Ovary (tissue), 9 donors: ENCODE data around the gene CACUL1. TPM values are rescaled to one million over a fixed set of nuclear protein-coding genes. Genes with fewer than 3 reads are reported as not detected.

Experiments
- DNase-seq, 5 donors: peaks; one replicate each; pipeline ENCODE4 v3.0.0-alpha.2; 2019 to 2020
- H3K27ac ChIP-seq, 2 donors: fragments of 200-600 bp; one replicate each; pipeline versions ENCODE4 v1.5.1 to v1.8.0; 2019 to 2022
- H3K27me3 ChIP-seq: fragments of 200-600 bp; one replicate; pipeline ENCODE4 v1.8.0; 2022
- H3K36me3 ChIP-seq: fragments of 200-600 bp; sonication (generic); one replicate; pipeline ENCODE4 v1.5.1; 2019
- H3K4me1 ChIP-seq: one replicate; pipeline ENCODE4 v1.8.1; 2013; ENCODE audit warnings: mild to moderate bottlenecking, moderate library complexity; ENCODE audit not compliant: insufficient read depth
- H3K4me3 ChIP-seq: fragments of 200-600 bp; sonication (generic); one replicate; pipeline ENCODE4 v1.5.1; 2017
- H3K9me3 ChIP-seq, 2 donors: fragments of 200-600 bp in 1 of 2; sonication (generic) in 1 of 2; one replicate each; pipeline versions ENCODE4 v1.5.1 to v1.8.1; 2013 to 2019; ENCODE audit warnings: mild to moderate bottlenecking in 1 of 2, moderate library complexity in 1 of 2
- CTCF ChIP-seq, 3 donors: fragments of 450-650 bp in 2 of 3; fragments of 200-600 bp in 1 of 3; IDR thresholded peaks; one replicate each; pipeline versions ENCODE4 v1.5.1 to v1.8.0; 2016 to 2022; ENCODE audit warnings: antibody characterized with exemption in 3 of 3, mild to moderate bottlenecking in 1 of 3
- EP300 ChIP-seq: sonication (generic); formaldehyde crosslinking; IDR thresholded peaks from one replicate; pipeline ENCODE4 v1.6.1; 2017; ENCODE audit warnings: antibody characterized with exemption
- POLR2A ChIP-seq: fragments of 450-650 bp; IDR thresholded peaks from one replicate; pipeline ENCODE4 v1.6.1; 2017; ENCODE audit warnings: antibody characterized with exemption, mild to moderate bottlenecking, moderate library complexity
- whole genome bisulfite sequencing, 3 donors: extraction: QIAGEN DNeasy Blood & Tissue Kit in 1 of 3; methylation state at CpG; one replicate each; pipeline versions ENCODE4 v1.1.5 to v1.1.7; 2013 to 2017; 5-methylcytosine and 5-hydroxymethylcytosine counted together
- intact Hi-C, 4 donors: fragments of 100-400 bp; cut with DNase I; formaldehyde crosslinking; loops; one replicate each; pipeline versions ENCODE4 v1.11.0 to v1.15.1; 2022 to 2023
- polyA plus RNA-seq, 2 donors: library from polyadenylated mRNA; stranded (reverse); fragments of 200-250 nt in 1 of 2; fragments of 350-450 nt in 1 of 2; fragmentation: Illumina TruSeq in 1 of 2; extraction: RNeasy Lipid Tissue Mini Kit (QIAGEN cat#74804) in 1 of 2; gene quantifications; one replicate each; pipeline ENCODE4 v1.2.3, GENCODE V29; 2013 to 2014
- total RNA-seq, 7 donors: library from RNA; depleted of rRNA in 2 of 7; stranded (reverse); fragments of >200 nt in 2 of 7; fragmentation: NEBNext Ultra II Directional in 3 of 7; extraction: Animal tissue kit (Norgen Biotek cat#: 25700) in 3 of 7; gene quantifications; one replicate each; pipeline versions ENCODE4 v1.1.0 to v1.2.4, GENCODE V29; 2016 to 2023
- donor health status: DM: no; HTN: no; CAD: no; lungs with moderate emphysema.
- donor health status: DM: no; HTN: no; CAD: no.
- donor health status: Bipolar disorder and iron deficiency.
- donor health status: DM: yes; HTN: yes; CAD: no.
- donor health status: DM: no; HTN: no; CAD: no.
- donor health status: DM: yes; HTN: yes; CAD: no.

Gene CACUL1
- total and polyA plus RNA-seq, 9 donors: 7.0 to 29.7 (median 25.9) TPM

GRCh38 chr10:118668228-118668952 is 86.4 kb downstream of the CACUL1 start:
- TF ChIP-seq POLR2A: no peak
- no peak for TF ChIP-seq CTCF (IDR thresholded peaks at IDR 0.05)
- no peak for TF ChIP-seq EP300
- H3K27ac ChIP-seq: no peak overlapping the region
- intact Hi-C loops: no loop called here
- peaks cover 19% of the 10 kb centered on the region for H3K4me1 ChIP-seq
- no peaks in the 10 kb centered on the region for H3K27me3 ChIP-seq
- H3K9me3 ChIP-seq: no peaks in the 10 kb centered on the region
- no peaks in the 10 kb centered on the region for H3K36me3 ChIP-seq
- WGBS, 3 donors: 35 to 36% (median 36%) methylated on average over 9 of the region's 9 CpGs
- H3K4me3 ChIP-seq: no peak overlapping the region
- DNase-seq: no peak

GRCh38 chr10:118667732-118668131 is 87.0 kb downstream of the CACUL1 start:
- 23 to 46% (median 32%) methylated on average over 4 of the region's 4 CpGs for WGBS, 3 donors
- H3K27ac ChIP-seq: no peak overlapping the region
- intact Hi-C loops: no loop called here
- no peak for TF ChIP-seq POLR2A
- no peaks in the 10 kb centered on the region for H3K36me3 ChIP-seq
- no peaks in the 10 kb centered on the region for H3K27me3 ChIP-seq
- no peaks in the 10 kb centered on the region for H3K9me3 ChIP-seq
- peaks cover 19% of the 10 kb centered on the region for H3K4me1 ChIP-seq
- no peak overlapping the region for H3K4me3 ChIP-seq
- no peak for DNase-seq

- TF ChIP-seq EP300 (no peak), CTCF (IDR thresholded peaks at IDR 0.05) (no peak), POLR2A (no peak)
- Histone ChIP-seq H3K27me3 (no peaks in the 10 kb centered on the region), H3K4me3 (no peak overlapping the region), H3K4me1 (peaks cover 19% of the 10 kb centered on the region), H3K36me3 (no peaks in the 10 kb centered on the region), H3K9me3 (no peaks in the 10 kb centered on the region), H3K27ac (no peak overlapping the region)
- DNase-seq: no peak
- WGBS, 3 donors: 87 to 96% (median 95%) methylated on average over 4 of the region's 4 CpGs
- intact Hi-C loops: no loop called here
Measured at GRCh38 chr10:118666350-118666749, 88.4 kb downstream of the CACUL1 start.

GRCh38 chr10:118664321-118664720 is 90.4 kb downstream of the CACUL1 start:
- Histone ChIP-seq H3K36me3 (no peaks in the 10 kb centered on the region), H3K27ac (no peak overlapping the region), H3K27me3 (no peaks in the 10 kb centered on the region), H3K9me3 (no peaks in the 10 kb centered on the region), H3K4me3 (no peak overlapping the region), H3K4me1 (peaks cover 16% of the 10 kb centered on the region)
- no peak for DNase-seq
- TF ChIP-seq EP300: no peak
- TF ChIP-seq POLR2A: no peak
- TF ChIP-seq CTCF (IDR thresholded peaks at IDR 0.05): no peak
- intact Hi-C loops: no loop called here
- WGBS, 3 donors: 76 to 82% (median 77%) methylated on average over 6 of the region's 6 CpGs

GRCh38 chr10:118663176-118663575 is 91.6 kb downstream of the CACUL1 start:
- Histone ChIP-seq H3K4me3 (no peak overlapping the region), H3K27me3 (no peaks in the 10 kb centered on the region), H3K9me3 (no peaks in the 10 kb centered on the region), H3K27ac (no peak overlapping the region), H3K36me3 (no peaks in the 10 kb centered on the region), H3K4me1 (peaks cover 5% of the 10 kb centered on the region)
- intact Hi-C loops: no loop called here
- DNase-seq: no peak
- no peak for TF ChIP-seq CTCF (IDR thresholded peaks at IDR 0.05)
- no peak for TF ChIP-seq POLR2A
- WGBS, 3 donors: 92 to 95% (median 93%) methylated on average over 3 of the region's 3 CpGs
